Hematopoietic multipotent progenitor cell treated with erythropoietin and hydrocortisone succinate and interleukin-3 and kit ligand, for 17 days (in vitro differentiated cells): ENCODE data around the gene KRT15.

Experiments used
- DNase-seq: peaks from one replicate; pipeline ENCODE4 v3.0.0-alpha.2; 2015; ENCODE audit warnings: low spot score

KRT15 gene

GRCh38 chr17:41480136-41480535 lies 38.6 kb downstream of the KRT15 start:
- DNase-seq, result no peak

DNA sequence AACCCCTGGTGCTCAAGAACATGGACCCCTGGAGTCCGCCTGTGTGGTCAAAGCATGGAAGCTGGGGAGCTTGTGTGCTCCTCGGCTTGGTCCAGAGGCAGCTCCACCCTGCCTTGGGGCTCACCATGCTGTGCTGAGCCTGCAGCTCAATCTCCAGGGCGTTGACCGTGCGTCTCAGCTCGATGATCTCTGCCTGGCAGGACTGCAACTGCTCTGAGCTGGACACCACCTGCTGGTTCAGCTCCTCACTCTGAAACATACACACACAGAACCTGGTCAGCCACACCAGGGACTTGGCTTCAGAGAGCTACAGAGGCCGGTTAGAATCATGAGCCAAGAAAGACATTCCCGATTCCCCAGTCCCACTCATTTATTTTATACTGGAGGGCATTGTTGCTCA lies 40.5 kb downstream of the KRT15 start:
- no peak for DNase-seq

- no peak for DNase-seq
These were observed 41.5 kb downstream of the KRT15 start for GRCh38 chr17:41476866-41477815.

- no peak for DNase-seq
These were observed 43.3 kb downstream of the KRT15 start for GRCh38 chr17:41475421-41475820.

DNA sequence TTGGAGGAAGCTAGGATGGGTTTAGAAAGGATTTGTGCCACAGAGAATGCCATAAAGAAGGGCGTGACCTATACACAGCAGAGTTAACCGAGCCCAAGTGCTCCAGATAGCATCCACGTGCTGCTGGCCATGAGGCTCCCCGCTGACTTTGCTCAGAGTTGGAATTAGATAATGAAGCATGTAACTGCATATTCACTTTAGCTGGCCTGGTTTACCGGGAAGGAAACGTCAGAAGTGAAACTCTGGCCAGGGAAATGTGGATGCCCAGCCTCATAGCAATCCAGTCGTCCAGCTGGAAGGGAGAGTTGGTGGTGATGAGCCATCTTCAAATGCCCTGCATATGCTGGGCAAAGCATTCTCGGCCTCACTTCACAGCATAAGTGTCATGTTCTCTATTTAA lies 43.8 kb downstream of the KRT15 start:
- no peak for DNase-seq

DNA sequence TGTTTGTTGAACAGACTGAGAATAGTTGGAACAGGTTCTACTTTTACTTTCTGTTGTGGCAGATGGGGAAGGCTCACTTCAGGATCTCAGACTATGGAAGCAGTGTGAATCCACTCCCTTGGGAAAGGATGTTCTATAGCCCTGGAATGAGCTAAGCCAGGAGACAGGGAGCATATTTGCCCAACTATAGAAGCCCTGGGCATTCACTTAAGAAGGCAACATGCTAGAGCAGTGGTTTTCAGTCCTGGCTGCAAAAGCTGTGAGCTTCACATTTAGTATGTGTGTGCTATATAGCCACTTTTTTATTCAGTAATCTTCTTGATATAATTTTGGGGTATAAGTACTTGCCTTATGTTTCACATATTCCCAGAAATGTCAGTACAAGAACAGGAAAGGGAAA lies 50.3 kb downstream of the KRT15 start:
- DNase-seq, result no peak

DNA sequence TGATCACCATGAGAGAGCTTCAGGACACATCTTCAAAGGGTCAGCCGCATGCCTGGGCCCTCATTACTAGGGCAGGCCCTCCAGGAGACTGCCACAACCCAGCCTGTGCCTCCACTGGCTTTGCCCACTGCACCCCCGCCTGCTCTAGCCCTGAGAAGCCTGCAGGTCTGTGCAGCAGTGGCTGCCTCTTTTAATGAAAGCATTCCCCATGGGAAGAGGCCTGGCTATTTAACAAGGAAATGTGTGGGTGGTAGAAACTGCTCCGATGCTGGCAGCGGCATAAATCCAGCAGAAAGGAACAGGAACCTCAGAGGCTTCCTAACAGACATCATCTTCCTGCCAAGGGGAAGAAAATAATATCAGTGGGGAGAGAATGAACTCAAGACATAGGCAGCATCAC lies 51.1 kb downstream of the KRT15 start:
- no peak for DNase-seq

- DNase-seq, result no peak
These were observed 51.7 kb downstream of the KRT15 start, which contains the start of gene KRT32 for GRCh38 chr17:41466988-41467387. TSS of gene KRT32 (minus strand) at chr17:41467386. CDS start at chr17:41467325, 61 bp downstream.

DNA sequence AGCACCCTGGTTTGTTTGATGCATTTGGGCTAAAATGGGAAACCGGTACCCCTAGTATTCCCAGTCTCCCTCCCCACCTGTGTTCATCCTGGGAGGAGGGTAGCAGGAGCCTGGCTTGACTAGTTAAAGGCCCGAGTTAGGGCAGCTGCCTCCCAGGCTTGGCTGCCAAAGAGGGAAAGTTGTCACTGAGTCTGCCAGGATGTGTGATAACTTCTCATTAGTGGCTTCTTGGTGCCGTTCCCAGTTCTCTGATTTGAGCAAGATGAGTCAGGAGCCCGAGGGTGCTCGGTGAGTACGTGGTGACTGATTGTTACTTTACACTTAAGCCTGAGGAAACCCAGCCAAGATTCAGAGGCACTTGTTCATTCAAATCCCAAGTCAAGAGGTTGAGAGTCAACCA lies 54.0 kb downstream of the KRT15 start:
- DNase-seq, result no peak

DNA sequence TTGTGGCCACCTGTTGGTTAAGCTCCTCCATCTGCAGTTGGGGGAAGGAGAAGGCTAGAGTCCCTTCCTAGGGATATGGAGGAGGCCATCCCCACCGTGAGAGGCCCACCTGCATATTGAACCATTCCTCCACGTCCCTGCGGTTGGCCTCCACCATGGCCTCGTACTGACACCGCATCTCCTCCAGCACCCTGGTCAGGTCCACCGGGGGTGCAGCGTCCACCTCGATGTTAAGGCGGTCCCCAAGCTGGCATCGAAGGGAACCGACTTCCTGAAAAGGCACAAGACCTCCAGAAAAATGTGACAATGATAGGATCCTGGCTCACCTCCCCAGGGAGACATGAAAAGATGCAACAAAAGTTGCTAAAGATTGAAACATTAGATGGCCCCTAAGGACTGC lies 54.5 kb downstream of the KRT15 start:
- DNase-seq, result no peak

- no peak for DNase-seq
These were observed 54.9 kb downstream of the KRT15 start for GRCh38 chr17:41463746-41464145.
